Upper lobe of left lung (tissue), 6 donors: ENCODE data around the gene PARP16. TPM values are rescaled to one million over a fixed set of nuclear protein-coding genes. Genes with fewer than 3 reads are reported as not detected.
"Not testable (repeated sequence)": the region's sequence is repeated elsewhere in the genome, so short reads cannot be mapped to it uniquely, and the experiment has no call there.

ENCODE experiments used
- ATAC-seq, 2 donors: fragments of 200-7000 bp; cut with Tn5 transposase; one replicate each; pipeline ENCODE4 v1.9.1; 2022; ENCODE audit warnings: mild to moderate bottlenecking in 2 of 2, moderate library complexity in 2 of 2; ENCODE audit not compliant: low FRiP score in 2 of 2
- DNase-seq, 2 donors: peaks; one replicate each; pipeline ENCODE4 v3.0.0-alpha.2; 2019 to 2020
- H3K27ac ChIP-seq, 4 donors: fragments of 200-600 bp; sonication (generic); one replicate each; pipeline ENCODE4 v1.5.1; 2016 to 2019
- H3K27me3 ChIP-seq, 4 donors: fragments of 200-600 bp; sonication (generic); one replicate each; pipeline ENCODE4 v1.5.1; 2017 to 2019
- H3K36me3 ChIP-seq, 4 donors: fragments of 200-600 bp; sonication (generic); one replicate each; pipeline ENCODE4 v1.5.1; 2016 to 2019
- H3K4me1 ChIP-seq, 4 donors: fragments of 200-600 bp; sonication (generic); one replicate each; pipeline ENCODE4 v1.5.1; 2018 to 2019
- H3K4me3 ChIP-seq, 4 donors: fragments of 200-600 bp; sonication (generic); one replicate each; pipeline ENCODE4 v1.5.1; 2017 to 2019; ENCODE audit warnings: mild to moderate bottlenecking in 2 of 4, moderate library complexity in 1 of 4
- H3K9me3 ChIP-seq, 4 donors: fragments of 200-600 bp; sonication (generic); one replicate each; pipeline ENCODE4 v1.5.1; 2018 to 2019
- CTCF ChIP-seq, 6 experiments: fragments of 450-650 bp in 4 of 6; fragments of 200-600 bp in 2 of 6; sonication (generic) in 2 of 6; IDR thresholded peaks; one replicate each; pipeline ENCODE4 v1.5.1; 2016 to 2019; ENCODE audit warnings: antibody characterized with exemption in 6 of 6
- EP300 ChIP-seq, 4 donors: sonication (generic); formaldehyde crosslinking; IDR thresholded peaks; one replicate each; pipeline ENCODE4 v1.5.1; 2017; ENCODE audit warnings: antibody characterized with exemption in 4 of 4, control low read depth in 2 of 4
- POLR2A ChIP-seq, 4 donors: fragments of 450-650 bp; IDR thresholded peaks; one replicate each; pipeline ENCODE4 v1.5.1; 2016 to 2017; ENCODE audit warnings: antibody characterized with exemption in 4 of 4, mild to moderate bottlenecking in 2 of 4
- POLR2AphosphoS5 ChIP-seq, 2 donors: sonication (generic); formaldehyde crosslinking; IDR thresholded peaks; one replicate each; pipeline ENCODE4 v1.5.1; 2017; ENCODE audit warnings: antibody characterized with exemption in 2 of 2
- WGBS, 2 donors: methylation state at CpG; one replicate each; pipeline ENCODE4 v1.1.5; 2017 to 2018; 5-methylcytosine and 5-hydroxymethylcytosine counted together
- total RNA-seq, 6 donors: library from RNA; depleted of rRNA in 4 of 6; stranded (reverse); fragments of >200 nt in 4 of 6; gene quantifications; one replicate each; pipeline versions ENCODE4 v1.1.0 to v1.2.1, GENCODE V29; 2016 to 2021
- donor health status: DM: no; HTN: no; CAD: no; lungs with moderate emphysema.
- donor health status: DM: no; HTN: yes; CAD: no; lungs with severe emphysema.

The PARP16 gene
- total RNA-seq, 6 donors from 2014 or later = 6.3 to 20.6 (median 7.9) TPM

GRCh38 chr15:65277015-65277414 lies 9.7 kb downstream of the PARP16 start:
- no peak overlapping the region for H3K4me3 ChIP-seq
- 78 to 85% methylated on average over 1 of the region's 1 CpG for WGBS, 2 donors
- no peaks in the 10 kb centered on the region for H3K27me3 ChIP-seq
- H3K36me3 ChIP-seq = no peaks in the 10 kb centered on the region
- H3K27ac ChIP-seq = no peak overlapping the region
- peaks cover 0 to 5% (median 0%) of the 10 kb centered on the region in 4 donors for H3K4me1 ChIP-seq
- no peaks in the 10 kb centered on the region for H3K9me3 ChIP-seq
- ATAC-seq = no peak
- TF ChIP-seq CTCF (IDR thresholded peaks at IDR 0.05) = no peak
- no peak for TF ChIP-seq EP300 (IDR thresholded peaks at IDR 0.05)
- no peak for TF ChIP-seq POLR2AphosphoS5 (IDR thresholded peaks at IDR 0.05)
- DNase-seq = no peak

DNA sequence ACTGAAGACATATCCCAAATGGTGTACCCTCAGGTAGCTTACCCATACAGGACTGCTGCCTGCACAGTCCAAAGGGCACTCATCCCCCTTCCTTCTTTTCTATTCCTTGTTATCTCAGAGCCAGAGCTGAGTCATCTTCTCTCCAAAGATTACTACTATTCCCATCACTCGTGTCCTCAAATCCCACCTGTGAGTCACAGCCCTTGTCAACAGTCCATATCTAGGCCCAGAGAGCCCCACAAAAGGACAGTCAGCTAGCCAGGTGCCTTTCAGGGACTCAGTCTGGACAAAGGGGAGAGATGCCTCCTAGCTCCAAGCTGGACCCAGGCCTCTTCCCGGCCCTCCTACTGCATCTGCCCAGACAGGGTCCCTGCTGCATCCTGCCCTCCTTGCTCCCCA lies 11.0 kb downstream of the PARP16 start:
- DNase-seq (no peak), ATAC-seq (no peak)
- H3K27me3 ChIP-seq = no peaks in the 10 kb centered on the region
- WGBS, 2 donors = 78 to 94% methylated on average over 2 of the region's 2 CpGs
- H3K4me3 ChIP-seq = no peak overlapping the region
- no peaks in the 10 kb centered on the region for H3K9me3 ChIP-seq
- peaks cover 0 to 5% (median 0%) of the 10 kb centered on the region in 4 donors for H3K4me1 ChIP-seq
- H3K36me3 ChIP-seq = no peaks in the 10 kb centered on the region
- no peak for TF ChIP-seq POLR2AphosphoS5 (IDR thresholded peaks at IDR 0.05)
- TF ChIP-seq EP300 (IDR thresholded peaks at IDR 0.05) = no peak
- TF ChIP-seq POLR2A (IDR thresholded peaks at IDR 0.05) = no peak
- no peak for TF ChIP-seq CTCF (IDR thresholded peaks at IDR 0.05)
- H3K27ac ChIP-seq = no peak overlapping the region

GRCh38 chr15:65275104-65275727 lies 11.5 kb downstream of the PARP16 start:
- Histone ChIP-seq H3K27ac (no peak overlapping the region), H3K4me3 (no peak overlapping the region), H3K9me3 (no peaks in the 10 kb centered on the region), H3K4me1 (peaks cover 0 to 5% (median 0%) of the 10 kb centered on the region in 4 donors), H3K36me3 (peaks cover 0 to 3% (median 0%) of the 10 kb centered on the region in 4 donors), H3K27me3 (no peaks in the 10 kb centered on the region)
- whole genome bisulfite sequencing, 2 donors = 64 to 77% methylated on average over 4 of the region's 4 CpGs
- DNase-seq (no peak), ATAC-seq (no peak)
- TF ChIP-seq POLR2AphosphoS5 (IDR thresholded peaks at IDR 0.05) (no peak), CTCF (IDR thresholded peaks at IDR 0.05) (no peak), POLR2A (IDR thresholded peaks at IDR 0.05) (no peak), EP300 (IDR thresholded peaks at IDR 0.05) (no peak)

- H3K4me1 ChIP-seq, H3K9me3 ChIP-seq, H3K4me3 ChIP-seq, H3K27me3 ChIP-seq, H3K27ac ChIP-seq: not testable (repeated sequence)
- peak; percentile 36 to 70 (median 60) for TF ChIP-seq CTCF (IDR thresholded peaks at IDR 0.05)
- H3K36me3 ChIP-seq = peaks cover 0 to 18% (median 0%) of the 10 kb centered on the region in 4 donors
- DNase-seq (peak in 1 of 2 donors; percentile 69), ATAC-seq (peak; percentile 86 to 94)
- WGBS, 2 donors = 53 to 69% methylated on average over 10 to 15 of the region's 15 CpGs
Observed at GRCh38 chr15:65270811-65271545, 15.7 kb downstream of the PARP16 start.
